ENCODE data around the gene FBXL12. TPM values are rescaled to one million over a fixed set of nuclear protein-coding genes. Genes with fewer than 3 reads are reported as not detected.

Gene FBXL12
- total and polyA plus RNA-seq, 2 donors (not counting 1 experiment from before 2014, with no cell fraction given): 41.5 to 79.4 TPM

DNA sequence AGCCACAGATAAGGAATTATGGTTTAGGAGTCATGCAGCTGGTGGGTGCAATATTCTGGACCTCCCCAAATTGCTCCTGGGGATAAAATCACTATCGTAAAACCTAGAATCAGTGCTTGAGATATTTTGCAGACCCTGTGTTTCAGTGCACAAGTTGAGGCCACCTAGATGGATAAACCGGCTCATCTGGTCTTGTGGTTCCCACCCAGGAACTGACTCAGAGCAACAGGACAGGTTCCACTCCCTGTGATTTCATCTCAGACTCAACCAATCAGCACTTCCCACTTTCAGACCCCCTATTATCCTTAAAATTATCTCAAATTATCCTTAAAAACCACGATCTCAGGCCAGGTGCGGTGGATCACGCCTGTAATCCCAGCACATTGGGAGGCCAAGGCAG, 21.0 kb downstream of the FBXL12 start:
- H3K27ac Mint-ChIP-seq: no peak overlapping the region
- no peak for TF ChIP-seq EZH2 (IDR thresholded peaks at IDR 0.05; ENCODE audit: borderline replicate concordance, insufficient read depth, low read depth, low read length, poor library complexity, severe bottlenecking)
- no peak for TF ChIP-seq CTCF (IDR thresholded peaks at IDR 0.05)
- no peak for DNase-seq
- no peak overlapping the region for H3K4me3 Mint-ChIP-seq
- H4K20me1 ChIP-seq (ENCODE audit: control insufficient read depth, insufficient read depth, low read length, poor library complexity, severe bottlenecking): no peaks in the 10 kb centered on the region
- H3K27me3 ChIP-seq (replicated peaks in 1 of 4; ENCODE audit: control extremely low read depth in 1 of 4, control insufficient read depth in 3 of 4, insufficient read depth in 4 of 4, low read length in 3 of 4): no peaks in the 10 kb centered on the region
- POLR2A ChIA-PET: no interaction called here
- WGBS (ENCODE audit: insufficient coverage): 89% methylated on average over 3 of the region's 5 CpGs
- intact Hi-C loops (cut with micrococcal nuclease): loop anchor here (10.0 kb wide), 2 partner anchors 123 to 393 kb away; partner anchors contain the start of gene ZNF562
- no peaks in the 10 kb centered on the region for H3K79me2 ChIP-seq (ENCODE audit: control insufficient read depth, insufficient read depth, low read length)
- no peaks in the 10 kb centered on the region for H3K27me3 Mint-ChIP-seq
- H3K27ac ChIP-seq (ENCODE audit: low read length in 2 of 2): no peak overlapping the region
- peaks cover 0 to 10% (median 0%) of the 10 kb centered on the region in 3 donors for H3K9me3 ChIP-seq (ENCODE audit: control extremely low read depth in 1 of 3, control insufficient read depth in 2 of 3, insufficient read depth in 1 of 3, low read length in 2 of 3)
- H3K36me3 ChIP-seq (replicated peaks in 1 of 2; ENCODE audit: control extremely low read depth in 1 of 2, control insufficient read depth in 1 of 2, extremely low read depth in 1 of 2, insufficient read depth in 2 of 2, low read length in 1 of 2): no peaks in the 10 kb centered on the region
- CTCF ChIA-PET: interaction anchor here (0.7 to 3.2 kb wide), 9 partner anchors 8 to 658 kb away, joined by 3 to 27 read pairs (median 4); partner anchors contain the start of gene ZNF561
- H3K4me1 Mint-ChIP-seq: peaks cover 9% of the 10 kb centered on the region
- peaks cover 0 to 15% of the 10 kb centered on the region in 2 donors for H3K4me1 ChIP-seq (ENCODE audit: control insufficient read depth in 2 of 2, insufficient read depth in 2 of 2, low read length in 2 of 2)
- peaks cover 2% of the 10 kb centered on the region for H3K9me3 Mint-ChIP-seq (ENCODE audit: insufficient read depth)
- no peak overlapping the region for H3K4me2 ChIP-seq (replicated peaks; ENCODE audit: low read depth, low read length, poor library complexity, severe bottlenecking)
- no peak overlapping the region for H3K9ac ChIP-seq (ENCODE audit: low read length)
- H2AFZ ChIP-seq (ENCODE audit: insufficient read depth, low read depth, low read length, poor library complexity, severe bottlenecking): no peak overlapping the region
- H3K4me3 ChIP-seq (ENCODE audit: control extremely low read depth in 1 of 5, extremely low read depth in 1 of 5, insufficient read depth in 1 of 5, low read depth in 2 of 5, low read length in 4 of 5): no peak overlapping the region
- ATAC-seq (ENCODE audit: low read depth): no peak

DNA sequence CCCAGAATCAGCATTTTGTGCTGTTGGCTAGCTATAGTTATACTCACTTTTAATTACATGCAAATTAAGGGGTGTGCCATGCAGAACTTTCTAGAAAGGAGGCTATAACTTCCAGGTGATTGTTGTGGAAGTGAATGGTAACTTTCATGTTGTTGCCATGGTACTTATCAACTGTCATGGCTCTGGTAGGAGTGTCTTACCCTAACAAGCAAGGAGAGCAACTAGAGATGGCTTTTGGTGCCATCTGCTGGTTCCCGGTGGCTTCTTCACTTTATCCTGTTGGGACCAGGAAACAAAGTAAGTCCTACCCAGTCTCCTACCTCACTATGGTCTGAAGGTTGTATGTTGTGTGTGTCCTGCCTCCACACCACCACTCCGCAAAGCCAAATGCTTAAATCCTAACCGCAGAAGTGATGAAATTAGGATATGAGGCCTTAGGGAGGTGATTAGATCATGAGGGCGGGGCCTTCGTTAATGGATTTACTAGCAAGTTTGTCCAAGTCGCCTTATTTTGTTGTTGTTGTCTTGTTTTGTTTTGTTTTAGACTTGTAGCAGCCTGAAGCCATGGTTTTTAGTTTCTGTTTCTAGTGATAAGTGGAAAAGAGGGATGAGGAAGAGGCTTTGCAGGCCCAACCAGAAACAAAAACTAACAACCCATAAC, 22.6 kb downstream of the FBXL12 start:
- no peaks in the 10 kb centered on the region for H3K27me3 ChIP-seq (replicated peaks in 1 of 4; ENCODE audit: control extremely low read depth in 1 of 4, control insufficient read depth in 3 of 4, insufficient read depth in 4 of 4, low read length in 3 of 4)
- no peaks in the 10 kb centered on the region for H3K36me3 ChIP-seq (replicated peaks in 1 of 2; ENCODE audit: control extremely low read depth in 1 of 2, control insufficient read depth in 1 of 2, extremely low read depth in 1 of 2, insufficient read depth in 2 of 2, low read length in 1 of 2)
- Mint-ChIP-seq H3K4me1 (peaks cover 12% of the 10 kb centered on the region), H3K4me3 (peak overlapping the region; percentile 23), H3K9me3 (ENCODE audit: insufficient read depth) (peaks cover 2% of the 10 kb centered on the region), H3K27me3 (no peaks in the 10 kb centered on the region), H3K27ac (peak overlapping the region; percentile 79)
- H3K4me1 ChIP-seq (ENCODE audit: control insufficient read depth in 2 of 2, insufficient read depth in 2 of 2, low read length in 2 of 2): peaks cover 0 to 19% of the 10 kb centered on the region in 2 donors
- ChIA-PET CTCF (interaction anchor here (0.6 to 3.2 kb wide), 16 partner anchors 10 to 716 kb away, joined by 3 to 30 read pairs (median 6); partner anchors contain the start of genes ZNF121 and ZNF846), POLR2A (no interaction called here)
- H4K20me1 ChIP-seq (ENCODE audit: control insufficient read depth, insufficient read depth, low read length, poor library complexity, severe bottlenecking): no peaks in the 10 kb centered on the region
- H3K79me2 ChIP-seq (ENCODE audit: control insufficient read depth, insufficient read depth, low read length): no peaks in the 10 kb centered on the region
- H3K4me3 ChIP-seq (ENCODE audit: control extremely low read depth in 1 of 5, extremely low read depth in 1 of 5, insufficient read depth in 1 of 5, low read depth in 2 of 5, low read length in 4 of 5): no peak overlapping the region
- DNase-seq: peak; percentile 92
- peak; percentile 79 for TF ChIP-seq CTCF (IDR thresholded peaks at IDR 0.05)
- TF ChIP-seq EZH2 (IDR thresholded peaks at IDR 0.05; ENCODE audit: borderline replicate concordance, insufficient read depth, low read depth, low read length, poor library complexity, severe bottlenecking): no peak
- peak overlapping the region; percentile 20 for H2AFZ ChIP-seq (ENCODE audit: insufficient read depth, low read depth, low read length, poor library complexity, severe bottlenecking)
- H3K9ac ChIP-seq (ENCODE audit: low read length): no peak overlapping the region
- H3K9me3 ChIP-seq (ENCODE audit: control extremely low read depth in 1 of 3, control insufficient read depth in 2 of 3, insufficient read depth in 1 of 3, low read length in 2 of 3): peaks cover 0 to 10% (median 0%) of the 10 kb centered on the region in 3 donors
- H3K27ac ChIP-seq (ENCODE audit: low read length in 2 of 2): peak overlapping the region; percentile 52 to 72
- WGBS (ENCODE audit: insufficient coverage): 100% methylated on average over 3 of the region's 6 CpGs
- peak; percentile 18 for ATAC-seq (ENCODE audit: low read depth)
- no peak overlapping the region for H3K4me2 ChIP-seq (replicated peaks; ENCODE audit: low read depth, low read length, poor library complexity, severe bottlenecking)
- intact Hi-C loops (cut with micrococcal nuclease): loop anchor here (1.0 to 10.0 kb wide), 8 partner anchors 23 to 660 kb away; partner anchors contain the start of genes FBXL12, ZNF266, ZNF561 and ZNF562
